Lower lobe of right lung (tissue), 2 donors: Measurements from ENCODE around the gene KIF26B. TPM values are rescaled to one million over a fixed set of nuclear protein-coding genes. Genes with fewer than 3 reads are reported as not detected.

ENCODE experiments used
- ATAC-seq, 2 donors: fragments of 200-7000 bp; cut with Tn5 transposase; one replicate each; pipeline ENCODE4 v1.9.1; 2020 to 2022; ENCODE audit warnings: mild to moderate bottlenecking in 2 of 2, moderate library complexity in 2 of 2
- DNase-seq: peaks from one replicate; pipeline ENCODE4 v3.0.0-alpha.2; 2020
- H3K27ac ChIP-seq: fragments of 200-600 bp; one replicate; pipeline ENCODE4 v1.8.0; 2022
- H3K27me3 ChIP-seq: fragments of 200-600 bp; one replicate; pipeline ENCODE4 v1.8.0; 2022; ENCODE audit warnings: low read depth
- H3K36me3 ChIP-seq: fragments of 200-600 bp; one replicate; pipeline ENCODE4 v1.8.0; 2022; ENCODE audit warnings: mild to moderate bottlenecking
- H3K4me1 ChIP-seq: fragments of 200-600 bp; one replicate; pipeline ENCODE4 v1.8.0; 2022
- H3K4me3 ChIP-seq: fragments of 200-600 bp; one replicate; pipeline ENCODE4 v1.8.0; 2022; ENCODE audit warnings: mild to moderate bottlenecking
- H3K9me3 ChIP-seq: fragments of 200-600 bp; one replicate; pipeline ENCODE4 v1.8.0; 2022
- intact Hi-C: fragments of 100-400 bp; cut with DNase I; formaldehyde crosslinking; loops from one replicate; pipeline ENCODE4 v1.11.0; 2022
- total RNA-seq: library from RNA; stranded (reverse); fragmentation: NEBNext Ultra II Directional; extraction: Animal tissue kit (Norgen Biotek cat#: 25700); gene quantifications from one replicate; pipeline ENCODE4 v1.2.1, GENCODE V29; 2021
- TF ChIP-seq, protein P1 (sequence below): fragments of 200-600 bp; IDR thresholded peaks from one replicate; pipeline ENCODE4 v1.8.0; 2022; ENCODE audit warnings: antibody characterized with exemption, mild to moderate bottlenecking
- donor health status: DM: no; HTN: yes; CAD: no; lungs with severe emphysema.

Gene KIF26B
- total RNA-seq, 1 donor from 2014 or later, result 1.2 TPM

DNA sequence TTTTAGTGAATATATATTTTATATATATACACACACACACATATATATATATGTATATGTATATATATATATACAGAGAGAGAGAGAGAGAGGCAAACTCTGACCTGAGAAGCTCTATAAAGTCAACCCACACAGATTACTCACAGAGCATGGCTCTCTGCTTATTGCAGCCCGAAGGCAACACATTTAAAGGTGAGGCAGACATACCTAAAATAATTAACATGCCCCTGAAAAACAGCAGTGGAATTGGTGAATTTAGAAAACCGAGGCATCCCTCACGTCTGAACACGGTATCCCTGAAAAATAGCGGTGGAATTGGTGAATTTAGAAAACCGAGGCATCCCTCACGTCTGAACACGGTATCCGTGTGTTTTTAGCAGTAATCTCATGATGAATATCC is 228.2 kb downstream of the KIF26B start:
- TF ChIP-seq, protein P1, sequence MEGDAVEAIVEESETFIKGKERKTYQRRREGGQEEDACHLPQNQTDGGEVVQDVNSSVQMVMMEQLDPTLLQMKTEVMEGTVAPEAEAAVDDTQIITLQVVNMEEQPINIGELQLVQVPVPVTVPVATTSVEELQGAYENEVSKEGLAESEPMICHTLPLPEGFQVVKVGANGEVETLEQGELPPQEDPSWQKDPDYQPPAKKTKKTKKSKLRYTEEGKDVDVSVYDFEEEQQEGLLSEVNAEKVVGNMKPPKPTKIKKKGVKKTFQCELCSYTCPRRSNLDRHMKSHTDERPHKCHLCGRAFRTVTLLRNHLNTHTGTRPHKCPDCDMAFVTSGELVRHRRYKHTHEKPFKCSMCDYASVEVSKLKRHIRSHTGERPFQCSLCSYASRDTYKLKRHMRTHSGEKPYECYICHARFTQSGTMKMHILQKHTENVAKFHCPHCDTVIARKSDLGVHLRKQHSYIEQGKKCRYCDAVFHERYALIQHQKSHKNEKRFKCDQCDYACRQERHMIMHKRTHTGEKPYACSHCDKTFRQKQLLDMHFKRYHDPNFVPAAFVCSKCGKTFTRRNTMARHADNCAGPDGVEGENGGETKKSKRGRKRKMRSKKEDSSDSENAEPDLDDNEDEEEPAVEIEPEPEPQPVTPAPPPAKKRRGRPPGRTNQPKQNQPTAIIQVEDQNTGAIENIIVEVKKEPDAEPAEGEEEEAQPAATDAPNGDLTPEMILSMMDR, result no peak
- no peak overlapping the region for H3K27ac ChIP-seq
- H3K27me3 ChIP-seq, result no peaks in the 10 kb centered on the region
- H3K4me3 ChIP-seq, result no peak overlapping the region
- no peaks in the 10 kb centered on the region for H3K36me3 ChIP-seq
- ATAC-seq (no peak), DNase-seq (no peak)
- H3K4me1 ChIP-seq, result no peaks in the 10 kb centered on the region
- intact Hi-C loops, result no loop called here
- no peaks in the 10 kb centered on the region for H3K9me3 ChIP-seq

DNA sequence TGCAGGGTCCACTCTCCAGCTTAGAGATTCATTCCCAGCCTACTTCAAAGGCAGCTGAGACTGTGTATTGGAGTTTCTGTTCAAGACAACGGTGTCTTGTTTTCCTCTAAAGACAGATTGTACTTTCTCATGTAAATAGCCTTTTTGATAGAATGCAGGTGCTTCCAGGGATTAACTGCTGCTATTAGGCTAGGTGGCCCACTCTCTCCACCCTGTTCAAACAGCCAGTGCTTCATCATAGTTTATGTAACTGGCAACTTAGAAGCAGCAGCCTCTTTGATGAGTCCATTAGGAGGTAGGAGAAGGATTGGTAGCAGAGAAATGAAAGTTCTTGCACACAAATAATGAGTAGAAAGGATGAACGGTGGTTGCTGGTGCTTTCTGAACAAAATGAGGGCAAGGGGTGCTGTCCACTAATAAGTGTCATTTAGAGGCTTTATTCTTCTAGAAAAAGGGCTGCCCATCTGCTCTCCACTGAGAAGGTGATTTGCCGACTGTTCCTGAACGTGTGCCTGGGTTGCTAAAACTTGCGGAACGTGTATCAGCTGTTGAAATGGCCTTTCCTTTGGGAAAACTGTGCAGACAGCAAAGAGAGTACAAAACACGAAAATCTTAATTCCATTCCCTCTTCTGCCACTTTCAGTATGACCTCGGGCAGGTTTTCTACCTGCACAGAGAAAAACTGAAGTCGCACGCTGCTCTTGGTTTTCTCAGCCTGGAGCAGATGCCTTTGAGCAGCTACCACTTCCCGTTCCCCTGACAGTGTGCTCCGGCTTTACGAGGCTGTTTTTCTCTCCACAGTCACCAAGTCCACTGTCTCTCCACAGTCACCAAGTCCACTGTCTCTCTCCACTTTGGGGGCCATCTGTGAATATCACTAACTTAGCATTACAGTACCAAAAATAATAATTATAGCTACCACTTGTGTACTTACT is 228.9 kb downstream of the KIF26B start:
- Histone ChIP-seq H3K9me3 (no peaks in the 10 kb centered on the region), H3K36me3 (no peaks in the 10 kb centered on the region), H3K4me1 (no peaks in the 10 kb centered on the region), H3K27me3 (no peaks in the 10 kb centered on the region), H3K27ac (no peak overlapping the region), H3K4me3 (no peak overlapping the region)
- ATAC-seq (no peak), DNase-seq (no peak)
- intact Hi-C loops, result no loop called here
- TF ChIP-seq, protein P1, result no peak

DNA sequence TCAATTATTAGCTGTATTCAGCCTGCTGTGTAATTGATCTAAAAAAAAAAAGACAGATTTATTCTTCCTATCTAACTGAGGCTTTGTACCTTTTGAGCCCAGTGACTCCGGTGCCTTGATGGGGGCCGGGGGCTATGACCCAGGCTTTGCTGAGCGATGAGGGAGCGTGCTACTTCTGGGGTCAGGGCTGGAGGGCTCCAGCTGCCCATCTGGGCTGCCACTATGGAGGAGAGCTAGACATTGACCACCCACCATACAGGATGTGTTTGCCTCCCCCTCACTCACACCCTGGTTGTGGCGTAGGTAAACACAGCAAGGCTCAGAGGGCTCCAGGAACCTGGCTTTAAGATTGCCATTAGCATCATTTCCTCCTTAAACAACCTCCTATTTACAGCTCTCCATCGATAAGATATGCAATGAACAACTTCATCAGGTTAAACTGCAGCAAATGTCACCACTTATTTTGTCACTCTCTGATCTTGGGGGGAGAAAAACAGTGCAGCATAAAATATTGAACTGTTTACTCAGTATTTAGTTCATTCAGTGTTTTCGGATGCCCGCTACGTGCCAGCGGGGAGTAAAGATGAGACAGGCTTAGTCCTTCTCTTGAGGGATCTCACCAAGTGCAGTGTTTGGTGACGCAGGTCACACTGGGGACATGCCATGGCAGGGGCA is 231.6 kb downstream of the KIF26B start:
- H3K4me1 ChIP-seq, result no peaks in the 10 kb centered on the region
- H3K36me3 ChIP-seq, result no peaks in the 10 kb centered on the region
- no peak for DNase-seq
- no peak for ATAC-seq
- H3K27me3 ChIP-seq, result no peaks in the 10 kb centered on the region
- intact Hi-C loops, result no loop called here
- H3K4me3 ChIP-seq, result no peak overlapping the region
- TF ChIP-seq, protein P1, result no peak
- H3K27ac ChIP-seq, result no peak overlapping the region
- no peaks in the 10 kb centered on the region for H3K9me3 ChIP-seq

DNA sequence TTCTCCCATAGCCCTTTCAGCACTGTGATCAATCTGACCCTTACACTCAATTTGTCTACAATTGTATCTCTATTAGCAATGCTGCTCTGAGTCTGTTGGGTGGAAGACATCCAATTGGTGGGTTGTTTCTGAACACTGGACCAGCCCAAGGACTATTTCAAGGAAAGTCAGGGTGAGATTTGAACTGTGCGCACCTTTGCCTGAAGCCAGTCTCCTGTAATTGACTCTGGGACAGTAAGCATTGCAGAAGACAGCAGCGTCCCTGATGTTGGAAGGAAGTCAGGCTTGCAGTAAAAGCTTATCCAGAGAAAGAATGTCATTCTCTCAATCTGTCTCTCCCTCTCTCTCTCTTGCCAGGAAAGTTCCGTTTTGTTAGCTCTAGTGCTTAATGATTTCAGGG is 233.9 kb downstream of the KIF26B start:
- Histone ChIP-seq H3K27me3 (no peaks in the 10 kb centered on the region), H3K9me3 (no peaks in the 10 kb centered on the region), H3K36me3 (no peaks in the 10 kb centered on the region), H3K27ac (no peak overlapping the region), H3K4me1 (no peaks in the 10 kb centered on the region), H3K4me3 (peak overlapping the region; percentile 19)
- ATAC-seq (no peak), DNase-seq (no peak)
- TF ChIP-seq, protein P1, result no peak
- intact Hi-C loops, result no loop called here

DNA sequence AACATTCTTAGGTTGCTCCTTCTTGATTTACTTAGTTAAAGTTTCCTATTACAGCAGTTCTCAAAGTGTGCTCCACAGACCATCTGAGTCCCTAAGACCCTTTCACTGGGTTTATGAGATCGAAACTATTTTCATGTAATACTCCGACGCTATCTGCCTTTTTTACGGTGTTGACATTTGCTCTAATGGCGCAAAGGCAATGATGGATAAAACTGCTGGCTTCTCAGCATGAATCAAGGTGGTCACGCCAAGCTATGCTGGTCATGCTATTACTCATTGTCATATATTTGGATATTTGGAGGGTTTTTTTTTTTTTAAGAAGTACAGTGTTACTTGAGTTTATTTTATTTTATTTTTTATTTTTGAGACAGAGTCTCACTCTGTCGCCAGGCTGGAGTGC is 235.1 kb downstream of the KIF26B start:
- Histone ChIP-seq H3K9me3 (no peaks in the 10 kb centered on the region), H3K4me1 (no peaks in the 10 kb centered on the region), H3K27me3 (no peaks in the 10 kb centered on the region), H3K36me3 (no peaks in the 10 kb centered on the region), H3K27ac (no peak overlapping the region), H3K4me3 (no peak overlapping the region)
- no peak for DNase-seq
- no peak for ATAC-seq
- TF ChIP-seq, protein P1, result no peak
- intact Hi-C loops, result no loop called here
